Measurements from ENCODE around the gene CHN2.

GRCh38 chr7:29523728-29524127 lies 329.2 kb downstream of the CHN2 start:
- TF ChIP-seq REST (IDR thresholded peaks at IDR 0.05; ENCODE audit: insufficient read depth in 1 of 2, low read depth in 2 of 2, low read length in 2 of 2) (no peak), POLR2AphosphoS5 (IDR thresholded peaks at IDR 0.05; ENCODE audit: low read depth, low read length) (no peak), SIN3A (IDR thresholded peaks at IDR 0.05; ENCODE audit: borderline replicate concordance, insufficient read depth, low read length) (no peak), TAF1 (IDR thresholded peaks at IDR 0.05; ENCODE audit: borderline replicate concordance, insufficient read depth, low read length) (no peak), FOXP2 (optimal IDR thresholded peaks at IDR 0.05; ENCODE audit: borderline replicate concordance, extremely low read depth, extremely low read length, insufficient read depth) (no peak)

All from PFSK-1 (cell line).